GM19468 (cell line): Measurements from ENCODE around the gene DHX57.

Experiments
- ATAC-seq: cut with Tn5 transposase; IDR thresholded peaks from one replicate; pipeline ENCODE4 v1.9.1; 2021; ENCODE audit warnings: mild to moderate bottlenecking, moderate library complexity, moderate number of reproducible peaks; ENCODE audit not compliant: unreplicated experiment; ENCODE audit errors: extremely low read depth

The DHX57 gene, protein sequence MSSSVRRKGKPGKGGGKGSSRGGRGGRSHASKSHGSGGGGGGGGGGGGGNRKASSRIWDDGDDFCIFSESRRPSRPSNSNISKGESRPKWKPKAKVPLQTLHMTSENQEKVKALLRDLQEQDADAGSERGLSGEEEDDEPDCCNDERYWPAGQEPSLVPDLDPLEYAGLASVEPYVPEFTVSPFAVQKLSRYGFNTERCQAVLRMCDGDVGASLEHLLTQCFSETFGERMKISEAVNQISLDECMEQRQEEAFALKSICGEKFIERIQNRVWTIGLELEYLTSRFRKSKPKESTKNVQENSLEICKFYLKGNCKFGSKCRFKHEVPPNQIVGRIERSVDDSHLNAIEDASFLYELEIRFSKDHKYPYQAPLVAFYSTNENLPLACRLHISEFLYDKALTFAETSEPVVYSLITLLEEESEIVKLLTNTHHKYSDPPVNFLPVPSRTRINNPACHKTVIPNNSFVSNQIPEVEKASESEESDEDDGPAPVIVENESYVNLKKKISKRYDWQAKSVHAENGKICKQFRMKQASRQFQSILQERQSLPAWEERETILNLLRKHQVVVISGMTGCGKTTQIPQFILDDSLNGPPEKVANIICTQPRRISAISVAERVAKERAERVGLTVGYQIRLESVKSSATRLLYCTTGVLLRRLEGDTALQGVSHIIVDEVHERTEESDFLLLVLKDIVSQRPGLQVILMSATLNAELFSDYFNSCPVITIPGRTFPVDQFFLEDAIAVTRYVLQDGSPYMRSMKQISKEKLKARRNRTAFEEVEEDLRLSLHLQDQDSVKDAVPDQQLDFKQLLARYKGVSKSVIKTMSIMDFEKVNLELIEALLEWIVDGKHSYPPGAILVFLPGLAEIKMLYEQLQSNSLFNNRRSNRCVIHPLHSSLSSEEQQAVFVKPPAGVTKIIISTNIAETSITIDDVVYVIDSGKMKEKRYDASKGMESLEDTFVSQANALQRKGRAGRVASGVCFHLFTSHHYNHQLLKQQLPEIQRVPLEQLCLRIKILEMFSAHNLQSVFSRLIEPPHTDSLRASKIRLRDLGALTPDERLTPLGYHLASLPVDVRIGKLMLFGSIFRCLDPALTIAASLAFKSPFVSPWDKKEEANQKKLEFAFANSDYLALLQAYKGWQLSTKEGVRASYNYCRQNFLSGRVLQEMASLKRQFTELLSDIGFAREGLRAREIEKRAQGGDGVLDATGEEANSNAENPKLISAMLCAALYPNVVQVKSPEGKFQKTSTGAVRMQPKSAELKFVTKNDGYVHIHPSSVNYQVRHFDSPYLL (N-terminal part only)

DNA sequence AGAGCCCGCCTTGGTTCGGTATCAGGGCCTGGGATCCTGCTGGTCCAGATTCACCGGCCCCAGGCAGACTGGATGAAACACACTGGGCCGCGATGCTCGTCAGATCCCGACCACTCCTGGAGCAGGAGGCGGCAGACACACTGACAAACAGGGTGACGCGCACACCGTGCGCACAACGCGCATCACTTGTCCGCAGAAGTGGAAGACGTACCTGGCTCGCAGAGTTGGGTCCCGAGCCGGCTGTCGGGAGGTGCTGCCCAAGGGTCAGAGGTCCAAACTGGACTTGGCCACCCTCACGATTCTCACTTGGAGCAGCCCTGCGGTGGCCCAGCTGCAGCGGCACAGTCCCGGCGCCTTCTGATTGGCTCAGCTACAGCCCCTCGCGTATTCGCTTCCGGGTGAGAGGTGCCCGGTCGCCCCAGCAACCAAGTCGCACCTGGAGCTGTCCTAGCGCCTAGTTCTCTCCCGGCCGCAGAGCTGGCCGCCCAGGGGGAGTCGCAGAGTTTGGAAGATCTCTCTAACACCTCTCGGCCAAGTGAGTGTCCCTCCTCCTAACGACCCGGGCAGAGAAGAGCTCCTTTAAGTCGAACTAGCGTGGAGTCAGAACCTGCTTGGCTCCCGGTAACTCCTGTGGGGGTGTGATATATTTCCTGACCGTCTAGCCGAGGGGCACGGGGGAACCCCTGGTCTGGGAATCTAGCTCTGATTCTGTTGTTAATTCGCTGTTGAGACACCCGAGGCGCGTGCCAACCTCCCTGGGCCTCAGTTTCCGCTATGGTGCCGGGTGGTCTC is at the start of gene DHX57, which contains the start of gene MORN2:
TSS of gene DHX57 (minus strand) at position 359 of the 792 bp plus-strand sequence. CDS start 7,529 bp downstream, outside the sequence.
TSS of gene MORN2 (plus strand) at position 401 of the 792 bp plus-strand sequence.
- peak; percentile 96 for ATAC-seq

DNA sequence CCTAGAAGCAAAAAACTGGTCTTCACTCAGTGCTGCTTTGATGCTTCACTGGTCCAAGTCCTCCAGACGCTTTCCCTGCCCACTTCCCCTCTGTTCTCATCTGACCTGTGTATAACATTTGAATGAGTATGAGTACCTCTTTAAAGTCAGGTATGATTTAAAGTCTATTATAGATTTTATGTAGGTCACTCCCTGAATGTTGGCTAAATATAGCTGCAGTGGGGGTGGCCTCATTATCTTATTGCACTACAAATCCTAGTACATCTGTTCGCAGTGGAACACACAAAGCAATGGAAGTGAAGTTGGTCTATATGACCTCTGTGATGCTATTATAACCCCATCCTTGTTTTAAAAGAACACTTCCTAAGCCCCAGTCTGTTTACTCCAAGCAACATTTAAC is 47.2 kb upstream of the DHX57 start:
- no peak for ATAC-seq

DNA sequence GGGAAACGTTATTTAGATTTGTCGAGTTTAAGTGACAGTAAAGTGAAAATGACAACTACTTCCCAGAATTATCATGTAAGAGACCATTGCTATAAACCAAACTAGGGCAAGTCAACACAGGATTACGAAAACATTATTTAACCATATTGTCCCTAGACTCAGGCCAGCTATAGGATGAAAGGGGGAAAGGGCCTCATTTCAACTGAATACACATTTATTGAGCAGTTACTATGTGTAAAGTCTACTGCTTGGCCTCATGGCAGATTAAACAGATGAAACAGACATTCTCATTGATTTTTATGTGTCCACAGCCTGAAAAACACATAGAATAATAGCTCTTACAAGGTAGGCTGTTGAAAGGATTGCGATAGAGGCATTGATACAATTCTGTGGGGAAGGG is 46.7 kb upstream of the DHX57 start:
- ATAC-seq = no peak

DNA sequence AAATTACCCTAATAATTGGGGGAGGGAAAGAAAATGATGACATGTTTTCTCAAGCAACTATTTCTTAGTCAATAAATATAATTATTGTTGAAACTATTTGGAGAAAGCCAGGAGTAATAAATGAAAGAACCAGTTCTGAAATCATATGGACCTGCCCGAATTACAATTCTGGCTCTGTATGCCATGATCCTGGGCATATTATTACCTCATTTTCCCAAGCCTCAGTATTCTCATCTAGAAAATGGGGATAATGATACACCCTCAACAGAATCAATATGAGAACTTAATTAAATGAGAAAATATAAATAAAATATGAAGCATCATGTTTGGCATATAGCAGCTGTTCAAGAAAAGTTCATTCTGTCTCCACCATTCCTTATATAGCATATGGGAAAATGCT is 36.9 kb upstream of the DHX57 start:
- no peak for ATAC-seq

DNA sequence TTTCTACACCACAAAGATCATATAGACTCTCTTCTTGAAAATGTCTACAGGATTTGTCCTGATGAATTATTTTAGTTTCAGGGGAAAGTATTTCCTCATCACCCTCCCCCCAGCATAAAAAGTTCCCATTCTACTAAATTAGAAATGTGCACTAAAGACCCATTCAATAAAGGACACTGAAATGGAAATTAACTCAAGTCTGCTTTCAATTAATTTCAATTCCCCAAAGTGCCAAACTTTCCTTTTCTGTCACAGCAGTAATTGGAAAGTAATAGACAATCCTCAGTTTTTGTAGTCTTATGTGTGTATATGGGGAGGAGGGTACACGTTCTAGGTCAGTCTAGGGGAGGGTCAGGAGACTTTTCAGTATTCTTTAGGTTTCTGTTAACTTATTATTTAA is 35.5 kb upstream of the DHX57 start:
- ATAC-seq = no peak

DNA sequence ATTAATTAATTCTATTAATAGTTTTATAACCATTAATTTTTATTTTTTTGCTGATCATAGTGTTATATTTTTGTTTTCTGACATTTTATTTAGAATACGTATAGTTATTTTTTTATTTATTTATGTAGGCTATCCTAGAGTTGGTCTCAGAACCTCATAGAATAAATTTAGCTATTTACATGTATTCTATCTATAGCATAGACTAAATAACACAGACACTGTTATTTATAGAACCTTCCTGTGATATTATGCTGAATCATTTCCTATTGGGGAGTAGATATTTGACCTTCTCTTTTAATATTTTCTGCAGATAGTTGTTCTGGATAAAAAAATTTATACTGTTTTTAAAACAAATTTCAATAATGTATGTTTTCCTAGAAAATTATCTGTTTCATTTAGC is 34.1 kb upstream of the DHX57 start:
- no peak for ATAC-seq

DNA sequence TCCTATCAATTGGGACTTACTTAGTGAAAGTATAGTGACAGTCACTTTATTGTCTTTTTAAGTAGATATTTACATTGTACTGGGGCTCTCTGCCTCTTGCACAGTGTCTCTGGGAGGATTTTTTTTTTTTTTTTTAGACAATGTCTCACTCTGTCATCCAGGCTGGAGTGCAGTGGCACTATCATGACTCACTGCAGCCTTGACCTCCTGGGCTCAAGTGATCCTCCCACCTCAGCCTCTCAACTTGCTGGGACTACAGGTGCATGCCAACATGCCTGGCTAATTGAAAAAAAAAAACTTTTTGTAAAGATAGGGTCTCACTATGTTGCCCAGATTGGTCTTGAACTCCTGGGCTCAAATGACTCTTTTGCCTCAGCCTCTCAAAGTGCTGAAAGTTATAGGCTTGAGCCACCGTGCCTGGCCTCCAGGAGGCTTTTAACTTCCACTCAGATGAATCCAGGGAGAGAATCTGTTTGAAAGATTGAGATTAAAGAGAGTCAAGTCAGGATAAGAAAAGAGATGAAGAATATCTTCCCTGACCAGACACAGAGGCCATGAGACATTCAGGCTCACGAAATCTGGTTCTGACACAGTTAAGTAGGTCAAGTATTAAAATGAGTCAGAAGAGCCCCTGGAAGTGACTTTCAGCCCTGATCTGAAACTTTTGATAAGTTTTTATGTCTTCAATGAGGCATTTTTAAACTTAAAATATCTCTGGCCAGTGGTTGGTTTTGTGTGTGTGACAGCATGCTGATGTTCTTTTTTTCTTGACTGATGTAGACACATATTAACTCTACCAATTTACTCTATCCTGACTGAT is 32.2 kb upstream of the DHX57 start:
- peak; percentile 64 for ATAC-seq

DNA sequence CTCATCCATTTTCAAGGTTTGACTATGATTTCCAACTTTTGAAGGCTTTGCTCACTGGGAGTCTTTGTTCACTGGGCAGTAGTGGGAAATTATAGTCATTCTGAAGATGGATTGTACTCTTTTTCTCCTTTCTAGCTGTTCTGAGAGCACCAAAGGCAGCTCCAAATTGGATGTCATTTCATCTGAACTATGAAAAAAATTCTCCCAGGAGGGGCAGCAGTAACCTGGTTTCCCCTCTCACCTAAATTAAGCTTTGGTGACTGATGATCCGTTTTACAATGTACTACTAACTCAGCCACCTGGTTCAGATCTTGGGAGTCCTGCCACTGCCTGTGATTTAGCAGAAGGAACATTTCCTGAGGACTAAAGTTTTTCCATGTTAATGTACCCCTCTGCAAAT is 31.5 kb upstream of the DHX57 start:
- ATAC-seq = no peak

DNA sequence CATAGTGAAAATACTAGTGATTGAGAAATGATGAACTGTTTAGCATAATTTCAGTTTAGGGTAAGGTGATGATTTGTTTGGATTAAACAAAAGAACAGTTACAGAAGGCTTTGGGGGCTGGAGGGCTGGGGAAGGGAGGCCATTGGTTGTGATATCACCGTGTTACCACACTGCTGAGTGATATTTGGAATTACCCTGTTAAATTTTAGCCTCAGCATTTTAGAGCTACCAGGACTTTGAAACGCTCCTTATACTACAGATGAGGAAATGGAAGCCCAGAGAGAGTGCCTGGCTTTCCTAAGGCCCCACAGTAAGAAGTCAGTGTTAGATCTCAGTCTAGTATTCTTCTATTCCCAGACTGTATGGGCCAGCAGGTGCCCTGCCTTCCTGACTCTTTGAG is 29.5 kb upstream of the DHX57 start:
- peak; percentile 28 for ATAC-seq

DNA sequence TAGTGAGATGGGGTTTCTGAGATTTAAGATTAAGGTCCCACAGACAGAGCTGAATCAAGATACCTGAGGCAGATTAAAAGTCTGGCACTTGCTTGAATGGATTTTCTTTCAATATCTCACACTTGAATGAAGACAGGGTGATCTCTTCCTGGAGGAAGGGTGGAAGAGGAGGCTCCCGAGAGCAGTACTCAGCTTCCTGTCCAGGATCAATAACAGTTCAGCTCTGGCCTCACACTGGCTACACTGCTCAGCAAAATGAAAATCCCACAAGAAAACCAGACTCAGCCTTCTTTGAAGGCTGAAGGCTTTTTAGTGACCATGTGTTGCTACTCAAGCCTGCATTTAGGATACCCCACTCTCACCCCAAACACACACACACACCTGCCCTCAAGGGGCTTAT is 25.0 kb upstream of the DHX57 start:
- no peak for ATAC-seq

DNA sequence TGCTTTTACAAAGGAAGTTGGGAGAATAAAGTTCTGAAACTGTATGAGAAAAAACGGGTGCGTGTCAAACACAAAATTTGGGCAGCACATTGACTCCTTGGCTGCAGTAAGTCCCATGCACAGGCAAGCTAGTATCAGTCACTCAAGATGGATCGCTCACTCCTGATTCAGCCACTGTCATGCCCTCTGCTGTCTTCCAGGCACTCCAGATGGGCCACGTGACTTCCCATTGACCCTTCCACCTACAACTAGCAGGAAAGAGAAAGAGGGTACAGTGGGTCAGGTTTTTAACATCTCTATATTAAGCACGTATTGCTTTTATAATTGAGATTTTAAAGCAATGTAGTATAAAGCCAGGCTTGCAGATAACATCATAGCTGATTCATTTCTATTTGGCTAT is 22.5 kb upstream of the DHX57 start:
- ATAC-seq = no peak

DNA sequence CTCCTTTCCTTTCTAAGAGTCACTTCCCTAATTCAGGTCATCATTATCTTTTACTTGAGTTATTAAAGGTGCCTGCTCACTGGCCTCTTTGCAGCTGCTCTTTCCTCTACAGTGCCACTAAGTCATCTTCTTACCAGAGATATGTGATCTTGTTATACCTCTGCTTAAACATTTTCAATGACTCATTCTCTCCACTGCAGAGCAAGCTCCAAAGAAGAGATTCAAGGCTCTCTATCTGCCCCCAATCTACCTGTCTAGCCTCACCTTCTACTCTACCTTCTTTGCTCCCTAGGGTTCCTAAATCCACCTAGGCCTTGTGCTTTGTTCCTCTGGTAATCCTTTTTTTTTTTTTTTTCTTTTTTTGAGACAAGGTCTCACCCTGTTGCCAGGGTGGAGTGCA is 17.1 kb upstream of the DHX57 start:
- ATAC-seq = no peak

DNA sequence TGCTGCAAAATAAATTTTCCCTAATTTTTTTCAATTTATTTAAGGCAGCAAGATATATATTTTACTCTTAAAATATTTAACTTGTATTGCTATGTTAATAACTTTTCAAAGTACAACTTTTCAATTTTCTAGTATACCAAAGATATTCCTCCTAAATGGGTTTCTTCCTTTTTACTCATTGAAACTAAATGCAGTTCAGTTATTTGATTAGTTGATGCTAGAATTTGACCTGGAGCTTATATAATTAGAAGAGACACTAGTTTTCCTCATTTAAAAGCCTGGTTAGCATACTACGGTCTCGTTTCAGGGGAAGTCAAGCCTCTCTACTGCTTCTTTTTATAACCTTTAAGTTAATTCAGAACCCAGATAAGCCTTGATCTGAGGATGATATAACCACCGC is 13.8 kb upstream of the DHX57 start, which contains the start of gene ARHGEF33:
TSS of gene ARHGEF33 (plus strand) at position 301 of the 400 bp plus-strand sequence. CDS start 29,573 bp downstream, outside the sequence.
- ATAC-seq = no peak

DNA sequence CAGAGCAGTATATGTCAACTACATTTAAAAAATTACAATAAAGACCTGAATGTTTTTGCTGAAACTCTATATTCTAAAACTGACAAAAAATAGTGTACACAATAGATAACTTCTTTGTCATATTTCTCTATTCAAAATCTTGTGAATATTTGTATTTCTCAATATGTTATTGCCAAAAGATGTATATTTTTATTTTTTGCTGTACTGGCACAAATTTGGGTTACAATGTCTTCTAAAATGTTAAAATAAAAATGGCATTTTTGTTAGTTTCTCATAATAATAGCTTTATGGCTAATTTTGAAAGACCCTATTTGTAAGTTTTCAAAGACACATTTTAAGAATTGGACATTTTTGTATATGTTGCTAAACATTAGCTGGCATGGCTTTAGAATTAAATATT is 13.3 kb upstream of the DHX57 start:
- no peak for ATAC-seq

DNA sequence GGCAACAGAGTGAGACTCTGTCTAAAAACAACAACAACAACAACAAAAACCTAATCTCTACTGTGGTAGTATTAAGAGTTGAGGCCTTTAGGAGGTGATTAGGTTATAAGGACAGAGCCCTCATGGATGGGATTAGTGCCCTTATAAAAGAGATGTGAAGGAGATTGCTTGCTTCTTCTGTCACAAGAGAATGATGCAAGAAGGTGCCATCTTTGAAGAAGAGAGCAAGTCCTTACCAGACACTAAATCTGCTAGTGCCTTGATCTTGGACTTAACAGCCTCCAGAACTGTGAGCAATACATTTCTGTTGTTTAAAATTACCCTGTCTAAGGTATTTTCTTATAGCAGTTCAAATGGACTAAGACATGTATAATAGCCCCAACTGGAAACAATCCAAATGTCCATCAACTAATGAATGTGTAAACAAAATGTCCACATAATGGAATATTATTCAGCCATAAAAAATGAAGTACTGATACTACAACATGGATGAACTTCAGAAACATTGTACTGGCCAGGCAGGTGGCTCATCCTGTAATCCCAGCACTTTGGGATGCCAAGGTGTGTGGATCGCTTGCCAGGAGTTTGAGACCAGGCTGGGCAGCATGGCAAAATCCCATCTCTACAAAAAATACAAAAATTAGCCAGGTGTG is 12.3 kb upstream of the DHX57 start:
- no peak for ATAC-seq

DNA sequence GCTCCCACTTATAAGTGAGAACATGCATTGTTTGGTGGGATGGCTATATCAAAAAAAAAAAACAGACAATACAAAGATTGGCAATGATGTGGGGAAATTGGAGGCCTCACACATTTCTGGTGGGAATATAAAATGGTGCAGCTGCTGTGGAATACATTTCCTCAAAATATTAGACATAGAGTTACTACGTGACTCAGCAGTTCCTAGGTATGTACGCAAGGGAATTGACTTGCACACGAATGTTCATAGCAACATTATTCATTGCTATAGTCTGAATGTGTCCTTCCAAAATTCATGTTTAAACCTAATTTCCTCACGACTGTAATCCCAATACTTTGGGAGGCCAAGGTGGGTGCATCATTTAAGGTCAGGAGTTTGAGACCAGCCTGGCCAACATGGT is 11.6 kb upstream of the DHX57 start:
- no peak for ATAC-seq

DNA sequence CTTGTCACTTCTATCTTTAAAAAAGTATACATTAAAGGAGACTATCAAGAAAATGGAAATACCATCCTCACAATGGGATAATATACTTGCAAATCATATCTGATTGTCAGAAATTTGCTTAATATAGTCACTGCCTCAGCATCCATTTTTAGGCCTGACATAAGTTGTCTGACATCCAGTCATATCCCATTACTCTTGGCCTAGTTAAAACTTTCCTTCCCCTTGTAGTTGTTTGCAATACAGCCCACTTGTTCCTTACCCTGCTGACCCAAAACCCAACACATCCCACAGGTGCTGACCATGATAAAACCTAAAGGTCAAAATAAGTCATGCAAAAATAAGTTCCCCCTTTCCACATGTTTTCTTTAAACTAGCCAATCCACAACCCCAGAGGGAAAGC is 10.3 kb upstream of the DHX57 start:
- no peak for ATAC-seq

DNA sequence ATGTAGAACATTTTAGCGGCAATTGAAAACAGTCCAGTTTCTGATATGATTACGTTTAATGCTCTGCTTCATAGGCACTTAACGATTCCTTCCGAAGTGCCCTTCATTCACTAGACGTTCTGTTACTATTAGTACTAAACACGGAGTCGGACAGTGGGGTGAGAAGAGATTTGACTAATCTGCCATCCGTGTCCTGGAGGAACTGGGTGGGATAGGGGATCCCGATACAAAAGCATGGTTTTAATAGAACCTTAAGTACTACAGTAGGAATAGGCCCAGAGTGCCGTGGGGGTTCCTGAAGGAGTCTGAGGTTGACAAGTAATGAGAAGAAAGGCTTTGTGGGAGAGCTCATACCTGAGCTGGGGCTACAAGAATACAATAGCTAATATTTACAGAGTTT is 673 bp upstream of the DHX57 start:
- no peak for ATAC-seq
